Stimulated activated CD8-positive, alpha-beta memory T cell treated with anti-CD3 and anti-CD28 coated beads, Interleukin-4, amount 100 ng/mL, for 24 hours (primary cell): ENCODE results near the gene U2AF2.

Source experiments
- DNase-seq: peaks from one replicate; pipeline ENCODE4 v3.0.0-alpha.2; 2020; ENCODE audit warnings: low read depth

U2AF2 gene

GRCh38 chr19:55621673-55622231, 33.1 kb upstream of the U2AF2 start:
- no peak for DNase-seq

DNA sequence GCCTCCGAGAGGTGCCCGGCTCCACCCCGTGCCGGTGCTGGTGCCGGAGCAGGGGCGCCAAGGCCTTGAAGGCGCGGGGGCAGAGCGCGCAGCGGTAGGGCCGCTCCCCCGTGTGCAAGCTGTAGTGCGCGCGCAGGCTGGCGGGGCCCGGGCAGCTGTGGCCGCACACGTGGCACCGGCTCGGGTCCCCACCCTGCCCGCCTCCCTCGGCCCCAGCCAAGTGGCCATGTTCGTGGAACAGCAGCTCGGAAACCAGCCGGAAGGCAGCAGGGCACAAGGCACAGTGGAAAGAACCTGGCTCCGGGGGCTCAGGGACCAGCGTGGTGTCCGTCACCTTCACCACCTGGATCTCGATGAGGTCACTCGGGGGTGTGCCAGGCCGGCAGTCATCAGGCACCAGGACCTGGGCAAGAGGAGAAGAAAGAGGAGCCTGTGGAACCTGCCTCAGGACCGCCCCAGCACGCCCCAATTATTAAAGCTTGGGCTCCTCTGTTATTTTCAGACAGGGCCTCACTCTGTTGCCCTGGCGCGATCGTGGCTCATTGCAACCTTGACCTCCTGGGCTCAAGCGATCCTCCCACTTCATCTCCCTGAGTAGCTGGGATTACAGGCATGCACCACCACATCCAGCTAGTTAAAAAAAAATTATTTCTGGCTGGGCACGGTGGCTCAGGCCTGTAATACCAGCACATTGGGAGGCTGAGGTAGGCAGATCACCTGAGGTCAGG, 32.4 kb upstream of the U2AF2 start:
- no peak for DNase-seq

GRCh38 chr19:55623130-55623529, 31.7 kb upstream of the U2AF2 start:
- DNase-seq: no peak

DNA sequence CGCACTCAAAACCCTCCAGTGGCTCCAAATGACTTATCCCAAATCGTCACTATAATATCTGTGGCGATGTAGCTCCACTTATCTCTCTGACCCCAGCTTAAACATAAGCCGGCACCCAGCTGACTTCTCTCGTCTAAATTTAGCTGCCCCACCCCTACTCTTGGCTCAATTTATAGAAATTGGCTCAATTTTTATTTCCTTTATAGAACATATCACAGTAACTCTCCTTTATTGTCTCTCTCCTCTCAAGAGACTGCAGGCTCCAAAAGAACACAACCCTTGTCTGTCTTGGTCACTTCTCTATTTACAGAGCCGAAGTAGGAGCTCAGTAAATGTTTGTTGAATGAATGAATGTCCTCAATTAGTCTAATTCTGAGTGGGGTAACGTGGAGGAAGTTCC, 31.3 kb upstream of the U2AF2 start:
- no peak for DNase-seq

- DNase-seq: peak; percentile 87
These were observed 30.5 kb upstream of the U2AF2 start, which contains the start of gene ZNF784 for GRCh38 chr19:55624109-55625003. TSS of gene ZNF784 (minus strand) at chr19:55624566. CDS start at chr19:55624561, 5 bp downstream.

GRCh38 chr19:55625004-55625326, 29.9 kb upstream of the U2AF2 start:
- no peak for DNase-seq

DNA sequence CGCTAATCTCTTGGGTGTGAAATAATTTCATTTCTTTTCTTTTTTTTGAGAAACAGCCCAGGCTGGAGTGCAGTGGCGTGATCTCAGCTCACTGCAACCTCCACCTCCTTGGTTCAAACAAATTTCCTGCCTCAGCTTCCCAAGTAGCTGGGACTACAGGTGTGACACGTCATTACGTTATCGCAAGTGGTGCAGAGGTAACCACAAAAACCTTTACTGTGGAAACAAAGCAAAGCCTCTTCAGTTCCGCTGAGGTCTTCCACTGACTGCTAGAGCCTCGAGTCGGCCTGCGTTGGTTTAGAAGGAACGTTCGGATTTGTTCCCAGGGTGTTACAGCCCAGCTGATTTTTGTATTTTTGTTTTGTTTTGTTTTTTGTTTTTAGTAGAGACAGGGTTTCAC, 28.5 kb upstream of the U2AF2 start:
- no peak for DNase-seq

- DNase-seq: peak; percentile 74
These were observed 22.4 kb upstream of the U2AF2 start for GRCh38 chr19:55632463-55632834.

DNA sequence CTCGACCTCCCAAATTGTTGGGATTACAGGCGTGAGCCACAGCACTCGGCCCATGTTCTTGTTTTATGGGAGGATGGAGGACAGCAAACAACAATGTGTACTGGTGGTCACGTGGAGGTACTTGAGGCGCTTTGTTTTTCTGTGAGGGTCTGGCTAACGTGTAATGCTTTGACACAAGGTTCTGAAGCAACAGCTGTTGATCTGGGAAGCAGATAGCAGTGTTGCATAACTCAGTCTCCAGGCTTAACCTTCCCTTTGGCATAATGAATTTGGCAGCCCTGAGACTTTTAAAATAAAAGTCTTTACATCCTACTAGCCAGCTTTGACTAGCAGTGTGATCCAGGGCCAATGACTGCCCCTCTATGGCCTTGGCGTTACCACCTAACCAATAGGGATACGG, 21.0 kb upstream of the U2AF2 start:
- no peak for DNase-seq

DNA sequence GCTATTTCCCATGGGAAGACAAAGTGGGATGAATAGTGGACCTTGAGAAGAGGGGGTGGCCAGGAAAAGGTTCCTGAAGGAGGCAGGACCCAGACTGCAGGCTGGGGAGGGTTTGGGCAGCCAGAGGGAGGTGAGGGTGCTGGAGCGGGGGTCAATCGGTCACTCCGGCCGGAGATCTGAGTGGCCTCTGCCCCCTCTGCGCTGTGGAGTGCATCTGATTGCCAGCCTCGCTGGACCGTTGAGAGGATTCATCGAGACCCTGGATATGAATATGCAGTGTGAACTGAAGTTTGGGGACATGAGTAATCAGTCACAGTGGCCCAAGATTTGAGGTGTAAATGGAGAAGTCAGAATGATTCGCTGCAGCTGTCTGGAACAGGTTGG, 19.5 kb upstream of the U2AF2 start:
- no peak for DNase-seq

DNA sequence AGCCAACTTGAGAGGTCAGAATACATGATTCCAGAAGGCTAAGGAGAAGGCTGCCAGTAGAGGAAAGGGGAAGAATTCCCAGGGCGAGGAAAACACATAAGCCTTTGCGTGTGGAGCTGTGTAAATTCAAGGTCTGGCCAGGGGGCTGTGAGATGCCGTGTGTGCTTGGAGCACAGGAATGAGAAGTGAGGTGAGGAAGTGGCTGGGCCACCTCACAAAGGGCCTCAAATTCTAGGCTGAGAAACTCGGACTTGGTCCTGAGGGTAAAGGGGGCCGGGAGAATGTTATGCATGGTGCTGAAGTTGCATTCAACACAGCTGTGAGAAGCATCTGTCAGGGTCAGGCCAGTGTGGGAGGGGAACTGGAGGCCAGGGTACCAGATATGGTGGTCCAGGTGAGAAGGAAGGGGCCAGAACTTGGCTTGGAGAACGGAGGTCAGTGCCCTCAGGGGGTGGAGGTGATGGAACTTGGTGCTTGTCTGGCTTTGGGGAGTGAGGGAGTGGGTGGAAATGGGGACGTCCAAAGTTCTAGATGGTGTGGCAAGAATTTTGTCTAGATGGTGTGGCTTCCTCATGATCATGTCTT, 18.9 kb upstream of the U2AF2 start:
- DNase-seq: no peak

- no peak for DNase-seq
These were observed 18.1 kb upstream of the U2AF2 start for GRCh38 chr19:55636723-55637122.

DNA sequence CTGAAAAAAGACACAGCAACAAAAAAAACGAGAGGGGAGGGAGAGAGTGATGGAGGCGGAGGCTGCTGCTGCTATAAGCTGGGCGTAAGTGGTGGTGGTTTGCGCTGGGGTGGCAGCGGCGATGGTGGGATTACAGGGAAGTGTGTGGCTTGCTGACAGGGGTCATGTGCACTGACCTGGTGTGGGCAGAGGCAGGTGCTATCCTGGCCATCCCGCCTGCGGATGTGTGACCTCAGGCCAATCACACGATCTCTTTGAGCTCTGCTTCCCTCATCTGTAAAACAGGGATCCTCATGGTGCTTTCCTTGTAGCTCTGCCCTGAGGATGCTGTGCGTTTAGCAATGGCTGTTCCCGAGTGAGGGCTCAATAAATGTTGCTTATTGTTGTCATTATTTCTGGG, 17.3 kb upstream of the U2AF2 start:
- no peak for DNase-seq

- peak; percentile 40 for DNase-seq
These were observed 15.9 kb upstream of the U2AF2 start for GRCh38 chr19:55638864-55639359.

DNA sequence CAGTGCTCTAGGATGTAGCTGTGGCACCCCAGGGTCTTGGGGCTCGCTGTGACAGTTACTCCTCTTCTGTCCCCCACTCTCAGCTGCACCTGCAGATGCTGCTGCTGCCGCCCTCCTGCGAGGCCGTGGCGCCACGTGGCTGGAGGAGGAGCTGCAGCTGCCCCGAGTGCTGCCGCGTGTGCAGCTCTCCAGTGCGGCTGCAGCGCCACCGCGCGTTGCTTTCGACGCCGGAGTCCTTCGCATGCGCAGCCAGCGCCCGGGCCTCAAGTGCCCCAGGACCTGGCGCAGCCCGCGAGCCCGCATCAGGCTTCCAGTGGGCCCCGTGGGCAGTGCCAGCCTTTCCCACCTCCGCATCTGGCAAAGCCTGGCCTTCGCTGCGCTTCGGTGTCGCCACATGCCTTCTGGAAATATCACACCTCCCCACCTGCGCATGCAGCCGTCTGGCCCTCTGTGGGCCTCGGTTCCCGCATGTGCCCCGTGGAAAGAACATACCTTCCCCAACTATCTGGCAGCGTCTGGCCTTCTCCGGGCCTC, 14.7 kb upstream of the U2AF2 start:
- DNase-seq: peak; percentile 51

DNA sequence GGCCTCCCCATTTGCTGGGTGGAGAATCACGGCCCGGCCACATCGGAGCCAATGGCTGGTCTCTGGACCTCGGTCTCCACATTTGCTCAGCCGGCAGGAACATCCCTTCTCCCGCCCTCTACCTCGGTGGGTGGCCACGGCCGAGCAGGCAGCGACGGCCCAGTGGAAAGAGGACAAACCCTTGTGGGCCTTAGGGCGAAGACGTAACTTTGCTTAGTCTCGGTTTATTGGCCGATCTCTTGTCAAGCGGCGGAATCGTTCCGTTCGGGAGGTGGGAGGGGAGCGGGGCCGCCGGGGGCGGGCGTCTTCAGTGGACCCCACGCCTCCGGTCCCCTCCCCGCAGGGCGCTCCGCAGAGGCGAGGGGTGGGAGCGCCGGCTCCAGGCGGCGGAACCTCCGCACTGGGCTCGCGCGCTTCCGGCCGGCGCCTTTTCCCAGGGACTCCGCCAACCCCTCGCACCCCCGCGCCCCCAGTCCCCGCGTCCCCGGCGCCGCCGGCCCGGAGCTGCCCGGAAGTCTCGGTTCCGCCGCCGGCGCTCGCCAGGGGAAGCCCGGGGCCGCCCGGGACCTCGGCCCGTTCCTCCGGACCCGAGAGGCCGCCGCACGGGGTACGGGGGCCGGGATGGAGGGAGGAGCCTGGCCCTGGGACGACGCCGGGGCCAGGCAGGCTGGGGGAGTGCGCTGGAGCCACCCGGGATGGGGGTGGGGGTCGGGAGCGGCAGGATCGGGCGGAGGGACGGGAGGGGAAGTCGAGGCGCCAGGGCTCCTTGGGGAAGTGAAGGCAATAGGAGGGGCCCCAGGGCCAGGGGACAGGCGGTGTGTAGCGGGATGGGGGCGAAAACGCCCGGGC, 14.0 kb upstream of the U2AF2 start, which contains the start of gene ZNF580:
ZNF580 (plus strand) TSS at position 426 of the 849 bp plus-strand sequence. CDS start 1,507 bp downstream, outside the sequence.
- peak; percentile 53 for DNase-seq

DNA sequence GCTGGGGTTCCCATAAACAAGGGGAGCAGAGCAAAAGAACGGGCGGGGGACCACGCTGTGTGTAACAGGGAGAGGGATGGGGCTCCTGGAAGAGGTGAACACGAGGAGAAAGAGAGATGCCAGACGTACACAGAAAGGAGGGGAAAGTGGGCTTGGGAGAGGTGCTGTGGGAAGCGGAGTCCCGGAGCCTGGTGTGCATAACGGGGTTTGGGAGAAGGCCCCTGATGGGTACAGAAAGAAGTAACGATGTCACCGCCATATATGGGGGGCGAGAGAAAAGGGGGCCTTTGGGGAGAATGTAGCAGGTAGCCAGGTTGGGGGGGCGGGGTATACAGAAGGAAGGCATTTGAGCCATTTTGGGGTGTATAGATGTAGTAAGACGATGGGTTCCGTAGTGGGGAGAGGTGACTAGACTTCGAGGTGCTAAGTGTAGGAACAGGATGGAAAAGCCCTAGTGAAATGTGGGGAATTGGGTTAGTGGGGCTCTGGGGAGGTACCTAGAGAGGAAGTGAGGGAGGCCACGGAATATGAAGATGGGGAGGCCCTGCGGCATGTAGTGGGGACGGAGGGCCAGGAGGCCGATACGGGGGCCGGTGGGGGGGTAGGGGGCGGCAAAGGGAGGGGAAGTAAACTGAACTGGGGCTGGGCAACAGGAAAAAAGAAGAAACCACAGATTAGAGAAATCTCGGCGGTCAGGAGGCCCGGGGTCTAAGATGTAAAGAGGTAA, 13.2 kb upstream of the U2AF2 start:
- no peak for DNase-seq

DNA sequence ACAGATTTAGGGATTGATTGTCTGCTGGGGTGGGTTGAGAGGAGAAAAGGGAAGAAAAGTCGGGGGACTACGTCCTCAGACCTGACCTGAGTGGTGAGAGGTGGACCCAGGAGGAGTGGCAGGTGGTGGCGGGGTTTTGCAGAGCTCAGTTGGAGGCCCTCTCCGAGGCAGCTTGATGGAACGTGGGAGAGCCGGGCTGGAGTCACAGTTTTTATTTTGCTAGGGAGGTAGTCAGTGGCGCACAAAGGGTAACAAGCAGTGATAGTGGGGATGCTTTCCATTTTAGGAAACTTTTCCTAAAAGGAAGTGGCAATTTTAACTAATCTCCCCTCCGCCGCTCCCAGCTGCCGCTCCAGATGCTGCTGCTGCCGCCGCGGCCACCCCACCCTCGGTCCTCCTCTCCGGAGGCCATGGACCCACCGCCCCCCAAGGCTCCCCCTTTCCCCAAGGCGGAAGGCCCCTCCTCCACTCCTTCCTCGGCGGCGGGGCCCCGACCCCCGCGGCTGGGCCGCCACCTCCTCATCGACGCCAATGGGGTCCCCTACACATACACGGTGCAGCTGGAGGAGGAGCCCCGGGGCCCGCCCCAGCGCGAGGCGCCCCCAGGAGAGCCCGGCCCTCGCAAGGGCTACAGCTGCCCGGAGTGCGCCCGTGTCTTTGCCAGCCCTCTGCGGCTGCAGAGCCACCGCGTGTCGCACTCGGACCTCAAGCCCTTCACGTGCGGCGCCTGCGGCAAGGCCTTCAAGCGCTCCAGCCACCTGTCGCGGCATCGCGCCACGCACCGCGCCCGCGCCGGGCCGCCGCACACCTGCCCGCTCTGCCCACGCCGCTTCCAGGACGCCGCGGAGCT, 12.5 kb upstream of the U2AF2 start:
- no peak for DNase-seq
